Testis (tissue), 3 donors: Measurements from ENCODE around the gene FAM240A. TPM values are rescaled to one million over a fixed set of nuclear protein-coding genes. Genes with fewer than 3 reads are reported as not detected.
"Not testable (repeated sequence)": the region's sequence is repeated elsewhere in the genome, so short reads cannot be mapped to it uniquely, and the experiment has no call there.

Source experiments
- DNase-seq: peaks from one replicate; pipeline ENCODE4 v3.0.0-alpha.2; 2019
- H3K27ac ChIP-seq, 2 donors: fragments of 200-600 bp; sonication (generic); one replicate each; pipeline ENCODE4 v1.5.1; 2019
- H3K27me3 ChIP-seq: fragments of 200-600 bp; sonication (generic); one replicate; pipeline ENCODE4 v1.5.1; 2019
- H3K36me3 ChIP-seq: fragments of 200-600 bp; sonication (generic); one replicate; pipeline ENCODE4 v1.5.1; 2017; ENCODE audit warnings: low read depth; ENCODE audit errors: missing control alignments
- H3K4me1 ChIP-seq: fragments of 200-600 bp; sonication (generic); one replicate; pipeline ENCODE4 v1.5.1; 2019
- H3K4me3 ChIP-seq, 2 donors: fragments of 200-600 bp; sonication (generic); one replicate each; pipeline ENCODE4 v1.5.1; 2017 to 2019
- H3K9me3 ChIP-seq: fragments of 200-600 bp; sonication (generic); one replicate; pipeline ENCODE4 v1.5.1; 2017
- POLR2A ChIP-seq: fragments of 450-650 bp; IDR thresholded peaks from one replicate; pipeline ENCODE4 v1.6.1; 2017; ENCODE audit warnings: antibody characterized with exemption, mild to moderate bottlenecking, moderate library complexity
- WGBS, 2 donors: methylation state at CpG; one replicate each; pipeline ENCODE4 v1.1.5; 2018; 5-methylcytosine and 5-hydroxymethylcytosine counted together
- intact Hi-C: fragments of 100-400 bp; cut with DNase I; formaldehyde crosslinking; loops from one replicate; pipeline ENCODE4 v1.15.1; 2023; ENCODE audit warnings: low total_unique reads
- polyA plus RNA-seq: library from polyadenylated mRNA; stranded (reverse); fragments of 350-450 nt; fragmentation: Illumina TruSeq; extraction: RNeasy Lipid Tissue Mini Kit (QIAGEN cat#74804); gene quantifications from one replicate; pipeline ENCODE4 v1.2.3, GENCODE V29; 2014; ENCODE audit warnings: low read depth, low replicate concordance; ENCODE audit not compliant: insufficient read depth
- total RNA-seq, 2 donors: library from RNA; depleted of rRNA; stranded (reverse); fragments of >200 nt; gene quantifications; one replicate each; pipeline ENCODE4 v1.2.3, GENCODE V29; 2016
- TF ChIP-seq, protein P1 (sequence below), 3 experiments: fragments of 450-650 bp in 2 of 3; fragments of 200-600 bp in 1 of 3; sonication (generic) in 1 of 3; IDR thresholded peaks; one replicate each; pipeline ENCODE4 v1.5.1; 2016 to 2019; ENCODE audit warnings: antibody characterized with exemption in 3 of 3, mild to moderate bottlenecking in 2 of 3, moderate library complexity in 1 of 3

The FAM240A gene
- total and polyA plus RNA-seq, 3 donors from 2014 or later: not detected

DNA sequence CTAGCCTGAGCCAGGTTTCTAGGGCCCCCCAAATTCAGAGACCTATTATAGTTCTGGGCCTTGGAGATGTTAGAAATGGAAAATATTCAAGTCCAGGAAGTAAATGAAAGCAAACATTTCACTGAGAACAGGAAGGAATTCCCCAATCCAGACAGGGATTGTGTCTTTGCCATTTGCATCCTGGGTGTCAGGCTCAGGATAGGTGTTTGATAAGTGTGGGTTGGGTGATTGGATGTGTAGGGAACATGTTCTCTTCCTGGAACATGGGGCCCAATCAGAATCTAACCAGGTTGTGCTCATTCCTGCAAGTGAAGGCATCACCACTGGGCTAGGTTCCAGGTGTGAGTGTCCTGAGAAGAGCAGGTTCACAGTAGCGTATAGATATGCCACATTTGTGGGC, 31.6 kb upstream of the FAM240A start:
- WGBS, 2 donors: 95 to 100% methylated on average over 1 of the region's 1 CpG

DNA sequence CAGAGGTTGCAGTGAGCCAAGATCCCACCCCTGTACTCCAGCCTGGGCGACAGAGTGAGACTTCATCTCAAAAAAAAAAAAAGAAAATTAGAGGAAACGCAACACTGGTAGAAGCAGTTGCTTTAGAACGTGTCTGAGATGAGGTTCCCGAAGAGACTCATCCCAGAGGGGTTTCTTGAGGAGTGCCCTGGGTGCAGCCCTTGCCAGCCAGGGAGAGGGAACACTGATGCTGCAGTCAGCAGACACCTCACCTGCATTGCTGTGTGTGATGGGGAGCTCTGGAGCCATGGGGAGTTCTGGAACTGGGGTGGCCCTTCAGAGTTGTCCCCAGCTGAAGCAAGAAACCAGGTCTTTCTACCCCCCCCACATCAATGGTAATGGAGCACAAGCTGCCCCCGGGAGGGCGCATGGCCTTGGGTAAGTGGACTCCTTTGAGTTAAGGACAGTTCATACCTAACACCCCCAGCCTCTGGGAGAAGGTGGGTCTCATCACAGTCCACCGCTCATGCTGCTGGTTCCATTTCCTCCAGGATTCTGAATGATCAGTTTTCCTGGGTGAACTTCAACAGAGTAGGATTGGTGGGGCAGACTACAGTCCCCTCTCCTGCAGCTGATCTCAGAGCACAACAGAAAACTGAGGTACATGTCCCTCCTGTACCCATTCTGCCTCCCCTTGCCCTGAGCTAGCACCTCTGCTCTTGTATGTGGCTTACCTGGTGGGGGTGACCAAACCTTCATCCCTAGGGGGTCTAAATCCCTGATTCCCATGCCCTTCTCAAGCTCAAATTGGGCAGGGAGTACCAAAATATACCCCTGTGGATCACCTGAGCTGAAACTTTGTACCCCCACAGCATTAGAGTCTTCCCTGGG, 27.5 kb upstream of the FAM240A start:
- no peak for TF ChIP-seq POLR2A
- TF ChIP-seq, protein P1, sequence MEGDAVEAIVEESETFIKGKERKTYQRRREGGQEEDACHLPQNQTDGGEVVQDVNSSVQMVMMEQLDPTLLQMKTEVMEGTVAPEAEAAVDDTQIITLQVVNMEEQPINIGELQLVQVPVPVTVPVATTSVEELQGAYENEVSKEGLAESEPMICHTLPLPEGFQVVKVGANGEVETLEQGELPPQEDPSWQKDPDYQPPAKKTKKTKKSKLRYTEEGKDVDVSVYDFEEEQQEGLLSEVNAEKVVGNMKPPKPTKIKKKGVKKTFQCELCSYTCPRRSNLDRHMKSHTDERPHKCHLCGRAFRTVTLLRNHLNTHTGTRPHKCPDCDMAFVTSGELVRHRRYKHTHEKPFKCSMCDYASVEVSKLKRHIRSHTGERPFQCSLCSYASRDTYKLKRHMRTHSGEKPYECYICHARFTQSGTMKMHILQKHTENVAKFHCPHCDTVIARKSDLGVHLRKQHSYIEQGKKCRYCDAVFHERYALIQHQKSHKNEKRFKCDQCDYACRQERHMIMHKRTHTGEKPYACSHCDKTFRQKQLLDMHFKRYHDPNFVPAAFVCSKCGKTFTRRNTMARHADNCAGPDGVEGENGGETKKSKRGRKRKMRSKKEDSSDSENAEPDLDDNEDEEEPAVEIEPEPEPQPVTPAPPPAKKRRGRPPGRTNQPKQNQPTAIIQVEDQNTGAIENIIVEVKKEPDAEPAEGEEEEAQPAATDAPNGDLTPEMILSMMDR (IDR thresholded peaks at IDR 0.05): no peak
- Histone ChIP-seq H3K4me3 (no peak overlapping the region), H3K27me3 (no peaks in the 10 kb centered on the region), H3K36me3 (no peaks in the 10 kb centered on the region), H3K4me1 (no peaks in the 10 kb centered on the region), H3K9me3 (no peaks in the 10 kb centered on the region), H3K27ac (no peak overlapping the region)
- intact Hi-C loops: no loop called here
- WGBS, 2 donors: 86 to 95% methylated on average over 5 to 7 of the region's 7 CpGs
- no peak for DNase-seq

More for the DNA sequence above, 31.6 kb upstream of the FAM240A start:
- Histone ChIP-seq H3K4me1 (peaks cover 4% of the 10 kb centered on the region), H3K27me3 (no peaks in the 10 kb centered on the region), H3K9me3 (no peaks in the 10 kb centered on the region), H3K27ac (no peak overlapping the region), H3K36me3 (no peaks in the 10 kb centered on the region), H3K4me3 (no peak overlapping the region)
- no peak for DNase-seq
- intact Hi-C loops: no loop called here
- TF ChIP-seq, protein P1 (IDR thresholded peaks at IDR 0.05): no peak
- no peak for TF ChIP-seq POLR2A

DNA sequence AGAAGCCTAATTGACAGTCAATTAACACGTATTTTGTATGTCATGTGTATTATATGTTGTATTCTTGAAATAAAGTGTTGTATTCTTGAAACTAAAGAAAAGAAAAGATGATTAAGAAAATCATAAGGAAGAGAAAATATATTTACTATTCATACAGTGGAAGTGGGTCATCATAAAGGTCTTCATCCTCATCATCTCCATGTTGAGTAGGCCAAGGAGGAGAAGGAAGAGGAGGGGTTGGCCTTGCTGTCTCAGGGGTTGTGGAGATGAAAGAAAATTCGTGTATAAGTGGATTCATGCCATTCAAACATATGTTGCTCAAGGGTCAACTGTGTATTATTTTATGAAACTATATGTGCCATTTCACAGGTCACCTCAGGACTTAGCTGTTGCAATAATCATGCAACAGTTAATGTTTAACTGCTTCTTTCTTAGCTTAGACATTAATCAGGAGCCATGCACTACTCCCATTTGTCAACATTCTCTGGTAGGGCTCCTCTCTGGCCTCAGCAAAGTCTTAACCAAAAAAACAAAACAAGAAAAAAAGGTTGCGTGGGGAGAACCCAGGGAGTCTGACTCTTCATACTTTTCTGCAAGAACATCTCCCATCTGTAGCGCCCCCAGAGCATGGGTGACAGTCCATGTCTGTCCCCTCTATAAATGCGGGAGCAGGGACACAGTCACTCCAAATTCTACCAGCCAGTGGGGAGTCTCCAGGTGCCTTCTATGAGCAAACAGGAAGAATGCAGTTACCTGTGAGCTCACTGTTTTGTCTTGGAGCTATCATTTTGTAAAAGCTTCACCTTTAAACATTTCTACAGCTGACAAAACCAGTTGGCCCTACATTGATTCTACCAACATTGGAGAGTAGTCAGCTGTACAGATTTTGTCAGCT, 26.3 kb upstream of the FAM240A start:
- Histone ChIP-seq H3K27ac (no peak overlapping the region), H3K9me3 (no peaks in the 10 kb centered on the region), H3K4me3 (no peak overlapping the region), H3K4me1 (no peaks in the 10 kb centered on the region), H3K36me3 (no peaks in the 10 kb centered on the region), H3K27me3 (no peaks in the 10 kb centered on the region)
- no peak for TF ChIP-seq POLR2A
- TF ChIP-seq, protein P1 (IDR thresholded peaks at IDR 0.05): no peak
- intact Hi-C loops: no loop called here
- WGBS, 2 donors: 86 to 89% methylated on average over 5 of the region's 5 CpGs
- no peak for DNase-seq

DNA sequence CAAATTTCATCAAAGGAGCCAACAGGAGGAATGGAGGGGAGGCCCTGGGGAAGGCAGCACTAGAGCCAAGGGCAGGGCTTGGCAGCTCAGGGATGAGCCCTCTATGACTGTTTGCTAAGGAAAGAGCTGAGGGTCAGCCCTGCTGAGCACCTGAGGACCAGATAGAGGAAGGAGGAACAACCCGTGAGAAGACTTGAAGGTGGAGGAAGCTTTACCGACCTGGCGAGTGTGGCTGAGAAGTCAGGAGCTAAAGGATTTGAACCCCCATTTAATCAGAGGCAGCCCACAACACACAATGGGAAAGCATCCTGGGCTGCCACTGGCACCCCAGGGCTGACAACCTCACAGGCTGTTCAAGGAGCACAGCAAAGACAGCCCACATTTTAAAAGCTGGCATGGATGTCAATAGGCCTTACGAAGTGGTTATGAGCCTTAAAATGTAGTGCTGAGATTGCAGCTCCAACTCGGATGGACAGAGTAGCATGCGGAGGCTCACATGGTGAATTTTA, 25.5 kb upstream of the FAM240A start:
- Histone ChIP-seq H3K4me3 (no peak overlapping the region), H3K36me3 (no peaks in the 10 kb centered on the region), H3K27me3 (no peaks in the 10 kb centered on the region), H3K27ac (no peak overlapping the region), H3K9me3 (no peaks in the 10 kb centered on the region), H3K4me1 (no peaks in the 10 kb centered on the region)
- DNase-seq: no peak
- TF ChIP-seq, protein P1 (IDR thresholded peaks at IDR 0.05): no peak
- TF ChIP-seq POLR2A: no peak
- intact Hi-C loops: no loop called here
- 75 to 92% methylated on average over 5 to 6 of the region's 6 CpGs for whole genome bisulfite sequencing, 2 donors

DNA sequence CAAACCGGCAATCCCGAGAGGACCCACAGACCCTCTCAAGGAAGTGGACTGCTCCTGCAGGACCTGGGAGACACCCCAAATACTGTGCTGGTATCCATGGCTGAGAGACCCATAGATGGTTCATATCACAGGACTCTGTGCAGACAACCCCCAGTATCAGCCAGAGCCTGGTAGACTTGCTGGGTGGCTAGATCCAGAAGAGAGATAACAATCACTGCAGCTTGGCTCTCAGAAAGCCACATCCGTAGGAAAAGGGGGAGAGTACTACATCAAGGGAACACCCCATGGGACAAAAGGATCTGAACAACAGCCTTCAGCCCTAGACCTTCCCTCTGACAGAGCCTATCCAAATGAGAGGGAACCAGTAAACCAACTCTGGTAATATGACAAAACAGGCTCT, 25.1 kb upstream of the FAM240A start:
- H3K9me3 ChIP-seq, H3K4me1 ChIP-seq, intact Hi-C loops, H3K4me3 ChIP-seq, H3K36me3 ChIP-seq, H3K27me3 ChIP-seq, DNase-seq, H3K27ac ChIP-seq: not testable (repeated sequence)
- WGBS, 2 donors: 63 to 78% methylated on average over 3 of the region's 3 CpGs
